ENCODE data around the gene PITPNM3. TPM values are rescaled to one million over a fixed set of nuclear protein-coding genes. Genes with fewer than 3 reads are reported as not detected.
A peak's percentile ranks its signal among the peaks of the same experiment; 100 is the strongest.

Gene PITPNM3
- total RNA-seq, 1 experiment from 2014 or later = 0.04 TPM

DNA sequence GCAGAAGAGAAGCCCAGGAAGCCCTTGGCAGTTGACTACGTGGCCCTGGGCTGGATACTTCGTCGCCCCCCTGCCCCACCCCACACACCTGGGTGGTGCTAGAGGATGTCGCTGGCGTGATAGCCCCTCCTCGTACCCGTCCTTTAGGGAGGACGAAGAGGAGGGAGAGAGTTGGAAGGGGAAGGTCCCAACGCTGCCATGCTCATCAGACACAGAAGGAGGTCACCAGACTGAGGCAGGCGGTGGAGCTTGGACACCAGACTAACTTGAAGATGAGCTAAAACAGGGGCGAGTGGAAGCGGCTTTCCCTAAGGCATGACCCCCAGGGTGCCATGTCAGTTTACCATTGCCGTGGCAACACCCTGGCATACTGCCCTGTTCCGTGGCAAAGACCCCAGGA, 132.4 kb downstream of the PITPNM3 start:
- H3K27ac ChIP-seq (ENCODE audit: low read length) = no peak overlapping the region
- DNase-seq = no peak
- H4K20me1 ChIP-seq (ENCODE audit: insufficient read depth, low read depth, low read length) = no peaks in the 10 kb centered on the region
- no peaks in the 10 kb centered on the region for H3K4me1 ChIP-seq (ENCODE audit: low read length)
- no peak overlapping the region for H3K4me3 ChIP-seq (ENCODE audit: low read length)
- H3K79me2 ChIP-seq (ENCODE audit: low read length) = no peaks in the 10 kb centered on the region
- H3K27me3 ChIP-seq (ENCODE audit: low read length) = no peaks in the 10 kb centered on the region
- no peaks in the 10 kb centered on the region for H3K36me3 ChIP-seq (ENCODE audit: insufficient read depth, low read length)
- no peaks in the 10 kb centered on the region for H3K9me2 ChIP-seq (replicated peaks; ENCODE audit: insufficient read depth, low read length)
- H3K9me3 ChIP-seq (ENCODE audit: low read length) = no peaks in the 10 kb centered on the region
- H2AFZ ChIP-seq (ENCODE audit: low read length) = no peak overlapping the region
- no peak overlapping the region for H3K9ac ChIP-seq (ENCODE audit: low read length)
- H3K4me2 ChIP-seq (ENCODE audit: low read depth, low read length, poor library complexity, severe bottlenecking) = no peak overlapping the region

- Histone ChIP-seq H3K36me3 (ENCODE audit: insufficient read depth, low read length) (no peaks in the 10 kb centered on the region), H3K4me1 (ENCODE audit: low read length) (no peaks in the 10 kb centered on the region), H3K27ac (ENCODE audit: low read length) (no peak overlapping the region), H3K9me3 (ENCODE audit: low read length) (no peaks in the 10 kb centered on the region), H3K4me2 (ENCODE audit: low read depth, low read length, poor library complexity, severe bottlenecking) (no peak overlapping the region), H3K9ac (ENCODE audit: low read length) (no peak overlapping the region), H3K27me3 (ENCODE audit: low read length) (no peaks in the 10 kb centered on the region), H3K4me3 (ENCODE audit: low read length) (no peak overlapping the region), H4K20me1 (ENCODE audit: insufficient read depth, low read depth, low read length) (no peaks in the 10 kb centered on the region), H3K79me2 (ENCODE audit: low read length) (no peaks in the 10 kb centered on the region), H2AFZ (ENCODE audit: low read length) (no peak overlapping the region), H3K9me2 (replicated peaks; ENCODE audit: insufficient read depth, low read length) (no peaks in the 10 kb centered on the region)
- no peak for DNase-seq
Observed at GRCh38 chr17:6422654-6423241, 133.6 kb downstream of the PITPNM3 start.

- peak; percentile 89 for DNase-seq
- Histone ChIP-seq H3K27ac (ENCODE audit: low read length) (no peak overlapping the region), H3K9me3 (ENCODE audit: low read length) (no peaks in the 10 kb centered on the region), H3K36me3 (ENCODE audit: insufficient read depth, low read length) (no peaks in the 10 kb centered on the region), H3K4me3 (ENCODE audit: low read length) (no peak overlapping the region), H3K4me2 (ENCODE audit: low read depth, low read length, poor library complexity, severe bottlenecking) (no peak overlapping the region), H3K4me1 (ENCODE audit: low read length) (no peaks in the 10 kb centered on the region), H3K27me3 (ENCODE audit: low read length) (no peaks in the 10 kb centered on the region), H4K20me1 (ENCODE audit: insufficient read depth, low read depth, low read length) (no peaks in the 10 kb centered on the region), H3K9me2 (replicated peaks; ENCODE audit: insufficient read depth, low read length) (no peaks in the 10 kb centered on the region), H2AFZ (ENCODE audit: low read length) (no peak overlapping the region), H3K79me2 (ENCODE audit: low read length) (no peaks in the 10 kb centered on the region), H3K9ac (ENCODE audit: low read length) (no peak overlapping the region)
Observed at GRCh38 chr17:6421700-6422604, 134.4 kb downstream of the PITPNM3 start.

- Histone ChIP-seq H3K27ac (ENCODE audit: low read length) (no peak overlapping the region), H2AFZ (ENCODE audit: low read length) (no peak overlapping the region), H4K20me1 (ENCODE audit: insufficient read depth, low read depth, low read length) (no peaks in the 10 kb centered on the region), H3K9me2 (replicated peaks; ENCODE audit: insufficient read depth, low read length) (no peaks in the 10 kb centered on the region), H3K79me2 (ENCODE audit: low read length) (no peaks in the 10 kb centered on the region), H3K4me3 (ENCODE audit: low read length) (no peak overlapping the region), H3K9me3 (ENCODE audit: low read length) (no peaks in the 10 kb centered on the region), H3K27me3 (ENCODE audit: low read length) (no peaks in the 10 kb centered on the region), H3K9ac (ENCODE audit: low read length) (no peak overlapping the region), H3K4me2 (ENCODE audit: low read depth, low read length, poor library complexity, severe bottlenecking) (no peak overlapping the region), H3K4me1 (ENCODE audit: low read length) (no peaks in the 10 kb centered on the region), H3K36me3 (ENCODE audit: insufficient read depth, low read length) (no peaks in the 10 kb centered on the region)
- DNase-seq = peak; percentile 47
Observed at GRCh38 chr17:6420173-6420641, 136.1 kb downstream of the PITPNM3 start.

GRCh38 chr17:6415616-6416015, 140.7 kb downstream of the PITPNM3 start:
- H3K4me2 ChIP-seq (ENCODE audit: low read depth, low read length, poor library complexity, severe bottlenecking) = no peak overlapping the region
- no peak for DNase-seq
- H3K4me1 ChIP-seq (ENCODE audit: low read length) = no peaks in the 10 kb centered on the region
- no peaks in the 10 kb centered on the region for H3K79me2 ChIP-seq (ENCODE audit: low read length)
- H3K9me2 ChIP-seq (replicated peaks; ENCODE audit: insufficient read depth, low read length) = no peaks in the 10 kb centered on the region
- no peaks in the 10 kb centered on the region for H4K20me1 ChIP-seq (ENCODE audit: insufficient read depth, low read depth, low read length)
- no peaks in the 10 kb centered on the region for H3K27me3 ChIP-seq (ENCODE audit: low read length)
- H2AFZ ChIP-seq (ENCODE audit: low read length) = no peak overlapping the region
- H3K4me3 ChIP-seq (ENCODE audit: low read length) = no peak overlapping the region
- H3K9ac ChIP-seq (ENCODE audit: low read length) = no peak overlapping the region
- no peaks in the 10 kb centered on the region for H3K9me3 ChIP-seq (ENCODE audit: low read length)
- no peaks in the 10 kb centered on the region for H3K36me3 ChIP-seq (ENCODE audit: insufficient read depth, low read length)
- H3K27ac ChIP-seq (ENCODE audit: low read length) = no peak overlapping the region

GRCh38 chr17:6413065-6413464, 143.3 kb downstream of the PITPNM3 start:
- H3K9me2 ChIP-seq (replicated peaks; ENCODE audit: insufficient read depth, low read length) = no peaks in the 10 kb centered on the region
- no peaks in the 10 kb centered on the region for H3K36me3 ChIP-seq (ENCODE audit: insufficient read depth, low read length)
- H3K9me3 ChIP-seq (ENCODE audit: low read length) = no peaks in the 10 kb centered on the region
- H3K27me3 ChIP-seq (ENCODE audit: low read length) = no peaks in the 10 kb centered on the region
- H3K27ac ChIP-seq (ENCODE audit: low read length) = no peak overlapping the region
- DNase-seq = peak; percentile 84
- H3K4me1 ChIP-seq (ENCODE audit: low read length) = no peaks in the 10 kb centered on the region
- no peak overlapping the region for H3K9ac ChIP-seq (ENCODE audit: low read length)
- H2AFZ ChIP-seq (ENCODE audit: low read length) = no peak overlapping the region
- no peaks in the 10 kb centered on the region for H4K20me1 ChIP-seq (ENCODE audit: insufficient read depth, low read depth, low read length)
- no peak overlapping the region for H3K4me2 ChIP-seq (ENCODE audit: low read depth, low read length, poor library complexity, severe bottlenecking)
- H3K4me3 ChIP-seq (ENCODE audit: low read length) = no peak overlapping the region
- H3K79me2 ChIP-seq (ENCODE audit: low read length) = no peaks in the 10 kb centered on the region

GRCh38 chr17:6408735-6409134, 147.6 kb downstream of the PITPNM3 start:
- no peak overlapping the region for H3K9ac ChIP-seq (ENCODE audit: low read length)
- no peak overlapping the region for H2AFZ ChIP-seq (ENCODE audit: low read length)
- no peaks in the 10 kb centered on the region for H3K4me1 ChIP-seq (ENCODE audit: low read length)
- no peaks in the 10 kb centered on the region for H3K79me2 ChIP-seq (ENCODE audit: low read length)
- no peaks in the 10 kb centered on the region for H3K27me3 ChIP-seq (ENCODE audit: low read length)
- H3K9me2 ChIP-seq (replicated peaks; ENCODE audit: insufficient read depth, low read length) = no peaks in the 10 kb centered on the region
- H3K27ac ChIP-seq (ENCODE audit: low read length) = no peak overlapping the region
- H3K4me2 ChIP-seq (ENCODE audit: low read depth, low read length, poor library complexity, severe bottlenecking) = no peak overlapping the region
- no peaks in the 10 kb centered on the region for H4K20me1 ChIP-seq (ENCODE audit: insufficient read depth, low read depth, low read length)
- no peak for DNase-seq
- no peaks in the 10 kb centered on the region for H3K36me3 ChIP-seq (ENCODE audit: insufficient read depth, low read length)
- H3K4me3 ChIP-seq (ENCODE audit: low read length) = no peak overlapping the region
- H3K9me3 ChIP-seq (ENCODE audit: low read length) = no peaks in the 10 kb centered on the region

DNA sequence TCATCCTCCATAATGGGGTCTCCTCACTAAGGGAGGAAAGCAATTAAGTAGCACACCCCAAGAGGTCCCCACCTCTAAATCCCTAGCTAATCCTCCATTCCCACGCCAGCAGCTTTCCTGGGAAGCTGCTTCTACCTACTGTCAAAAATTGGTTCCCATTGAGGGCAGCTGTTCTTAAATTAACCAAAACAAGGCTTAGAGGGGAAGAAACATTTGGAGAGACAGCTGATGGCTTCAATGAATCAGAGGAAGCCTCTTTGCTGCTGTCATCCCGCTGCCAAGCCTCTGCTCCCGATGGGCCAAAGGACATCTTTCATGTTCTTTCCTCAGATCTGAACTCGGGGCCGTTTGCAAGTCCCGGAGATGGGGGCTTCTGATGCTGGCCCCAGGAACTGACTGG, 148.1 kb downstream of the PITPNM3 start:
- Histone ChIP-seq H3K9me2 (replicated peaks; ENCODE audit: insufficient read depth, low read length) (no peaks in the 10 kb centered on the region), H3K4me2 (ENCODE audit: low read depth, low read length, poor library complexity, severe bottlenecking) (no peak overlapping the region), H2AFZ (ENCODE audit: low read length) (no peak overlapping the region), H3K27me3 (ENCODE audit: low read length) (no peaks in the 10 kb centered on the region), H3K9me3 (ENCODE audit: low read length) (no peaks in the 10 kb centered on the region), H3K9ac (ENCODE audit: low read length) (no peak overlapping the region), H3K4me1 (ENCODE audit: low read length) (no peaks in the 10 kb centered on the region), H3K27ac (ENCODE audit: low read length) (no peak overlapping the region), H4K20me1 (ENCODE audit: insufficient read depth, low read depth, low read length) (no peaks in the 10 kb centered on the region), H3K79me2 (ENCODE audit: low read length) (no peaks in the 10 kb centered on the region), H3K36me3 (ENCODE audit: insufficient read depth, low read length) (no peaks in the 10 kb centered on the region), H3K4me3 (ENCODE audit: low read length) (no peak overlapping the region)
- no peak for DNase-seq

Measured in Karpas-422 (cell line).